GM18511 (cell line): ENCODE data around the gene ATP5F1D.

ENCODE experiments used
- ATAC-seq: cut with Tn5 transposase; IDR thresholded peaks from one replicate; pipeline ENCODE4 v1.9.1; 2021; ENCODE audit warnings: mild to moderate bottlenecking, moderate library complexity; ENCODE audit not compliant: unreplicated experiment

Gene ATP5F1D

GRCh38 chr19:1231729-1232637, 9.6 kb upstream of the ATP5F1D start:
- ATAC-seq = no peak

- no peak for ATAC-seq
These were observed 8.9 kb upstream of the ATP5F1D start for GRCh38 chr19:1232652-1233072.

DNA sequence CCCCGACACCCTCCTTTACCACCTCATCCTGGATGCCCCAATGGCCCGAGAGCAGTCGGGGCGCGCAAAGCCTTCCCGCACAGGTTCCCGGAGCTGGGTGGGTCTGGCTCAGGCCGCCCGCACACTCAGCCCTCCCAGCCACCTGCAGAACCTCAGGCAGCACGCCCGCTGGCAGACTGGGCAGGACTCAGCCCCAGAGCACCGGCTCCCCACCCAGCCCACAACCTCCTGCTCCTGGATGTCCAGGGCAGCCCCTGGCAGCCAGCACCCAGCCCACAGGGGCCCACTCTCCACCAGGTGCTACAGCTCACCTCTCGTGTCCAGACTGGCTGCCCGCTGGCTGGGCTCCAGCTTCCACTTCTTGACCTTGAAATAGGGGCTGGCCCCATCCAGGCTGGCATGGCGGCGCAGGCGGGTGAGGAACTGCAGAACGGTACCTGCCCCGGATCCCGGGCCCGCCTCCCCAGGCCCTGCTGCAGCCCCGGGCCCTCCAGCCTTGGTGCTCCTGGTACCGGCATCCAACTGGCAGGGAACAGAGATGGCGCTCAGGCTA, 8.4 kb upstream of the ATP5F1D start:
- no peak for ATAC-seq

DNA sequence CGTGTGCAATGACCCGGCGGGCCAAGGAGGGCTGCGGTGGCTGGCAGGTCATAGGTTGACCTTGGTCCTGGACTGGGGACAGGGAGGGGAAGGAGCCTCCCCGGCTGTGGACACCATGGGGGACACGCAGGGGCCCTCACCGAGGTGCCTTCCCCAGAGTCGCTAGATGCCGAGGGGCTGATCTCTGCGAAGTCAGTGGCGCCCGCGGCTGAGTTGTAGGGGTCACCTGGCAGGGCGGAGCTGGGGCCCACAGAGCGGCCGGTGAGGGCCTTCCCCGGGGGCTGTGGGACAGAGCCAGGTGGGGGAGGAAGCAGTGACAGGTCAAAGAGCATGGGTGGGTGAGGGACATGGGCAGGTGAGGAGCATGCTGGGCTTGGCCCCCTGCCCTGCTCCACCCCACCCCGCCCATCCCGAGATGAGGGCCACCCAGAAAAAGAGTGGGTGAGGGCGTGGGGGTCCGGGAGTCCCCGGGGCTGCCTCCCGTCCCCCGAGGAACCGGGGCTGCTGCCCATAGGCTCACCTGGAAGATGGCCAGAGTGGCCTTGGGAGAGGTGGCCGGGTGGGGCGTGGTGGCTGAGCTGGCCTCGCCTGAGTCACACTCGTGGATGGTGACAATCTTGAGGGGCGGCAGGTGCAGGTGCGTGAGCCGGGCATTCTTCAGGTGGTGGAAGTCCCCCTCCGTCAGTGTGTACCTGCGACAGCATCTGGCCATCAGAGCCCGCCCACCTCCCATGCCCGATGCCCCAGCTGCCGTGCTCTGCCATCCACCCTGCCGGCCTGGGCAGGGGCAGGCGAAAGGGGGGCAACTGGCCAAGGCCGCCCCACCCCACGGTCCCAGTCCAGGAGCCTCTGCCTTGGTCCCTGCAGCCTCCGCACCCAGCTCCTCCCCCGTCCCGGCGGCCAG, 7.2 kb upstream of the ATP5F1D start:
- no peak for ATAC-seq

- ATAC-seq = no peak
These were observed 6.6 kb upstream of the ATP5F1D start for GRCh38 chr19:1234955-1235380.

DNA sequence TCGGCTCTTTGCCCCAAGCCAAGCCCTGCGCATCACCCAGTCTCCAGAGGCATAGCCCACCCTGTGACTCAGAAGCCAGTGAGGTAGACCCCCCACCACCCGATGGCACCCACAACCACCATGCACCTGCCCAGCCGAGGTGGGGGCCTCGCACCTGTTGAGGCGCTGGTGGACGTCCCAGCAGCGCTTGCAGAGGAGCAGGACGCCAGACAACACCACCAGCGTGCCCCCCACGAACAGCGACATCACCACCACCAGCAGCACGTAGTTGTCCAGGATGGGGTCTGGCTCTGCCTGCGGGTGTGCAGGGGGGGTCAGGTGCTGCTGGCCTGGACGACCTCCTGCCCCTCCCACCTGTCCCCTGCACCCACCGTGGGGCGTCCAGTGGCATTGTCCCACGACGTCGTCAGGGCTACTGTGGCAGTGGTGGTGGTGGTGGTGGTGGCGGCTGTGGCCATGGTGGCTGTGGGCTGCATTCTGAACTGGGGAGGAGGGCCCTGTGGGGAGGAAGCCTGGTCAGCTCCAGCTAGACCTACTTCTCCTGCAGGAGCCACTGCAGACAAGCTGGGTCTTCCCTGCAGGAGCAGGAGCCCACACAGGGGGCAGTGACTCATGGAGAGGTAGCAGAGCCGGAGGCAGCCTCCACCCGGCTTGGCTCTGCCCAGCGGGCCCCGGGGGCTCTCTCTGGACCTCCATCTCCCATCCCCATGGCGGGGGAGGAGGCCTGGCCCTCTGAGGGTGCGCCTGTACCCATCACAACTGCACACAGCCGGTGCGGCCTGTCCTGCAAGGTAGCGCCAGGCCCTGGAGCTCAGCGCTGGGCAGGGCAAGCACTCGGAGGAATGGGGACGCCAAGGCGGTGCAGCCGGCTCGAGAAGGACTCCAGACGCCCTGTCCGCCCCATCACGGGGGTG, 5.7 kb upstream of the ATP5F1D start:
- no peak for ATAC-seq

DNA sequence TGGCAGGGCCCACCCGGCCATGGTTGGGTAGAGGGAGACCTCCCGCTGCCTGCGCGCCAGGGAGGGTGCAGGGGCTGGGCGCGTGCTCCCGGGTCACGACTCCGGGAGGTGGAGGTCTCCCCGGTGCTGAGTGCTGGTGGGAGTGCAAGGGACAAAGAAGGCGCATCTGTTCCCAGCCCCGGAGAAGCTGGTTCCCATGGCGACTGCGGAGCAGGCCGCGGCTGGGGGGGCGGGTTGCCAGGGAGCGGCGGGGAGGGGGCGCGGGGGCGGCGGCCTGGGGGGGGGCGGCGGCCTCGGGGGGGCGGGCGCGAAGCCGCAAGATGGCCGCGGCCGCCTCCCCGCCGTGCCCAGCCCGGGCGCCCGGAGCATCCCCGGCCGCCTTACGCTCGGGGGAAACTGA, 5.0 kb upstream of the ATP5F1D start:
- ATAC-seq = no peak

GRCh38 chr19:1237027-1237659, 4.4 kb upstream of the ATP5F1D start:
- ATAC-seq = no peak

DNA sequence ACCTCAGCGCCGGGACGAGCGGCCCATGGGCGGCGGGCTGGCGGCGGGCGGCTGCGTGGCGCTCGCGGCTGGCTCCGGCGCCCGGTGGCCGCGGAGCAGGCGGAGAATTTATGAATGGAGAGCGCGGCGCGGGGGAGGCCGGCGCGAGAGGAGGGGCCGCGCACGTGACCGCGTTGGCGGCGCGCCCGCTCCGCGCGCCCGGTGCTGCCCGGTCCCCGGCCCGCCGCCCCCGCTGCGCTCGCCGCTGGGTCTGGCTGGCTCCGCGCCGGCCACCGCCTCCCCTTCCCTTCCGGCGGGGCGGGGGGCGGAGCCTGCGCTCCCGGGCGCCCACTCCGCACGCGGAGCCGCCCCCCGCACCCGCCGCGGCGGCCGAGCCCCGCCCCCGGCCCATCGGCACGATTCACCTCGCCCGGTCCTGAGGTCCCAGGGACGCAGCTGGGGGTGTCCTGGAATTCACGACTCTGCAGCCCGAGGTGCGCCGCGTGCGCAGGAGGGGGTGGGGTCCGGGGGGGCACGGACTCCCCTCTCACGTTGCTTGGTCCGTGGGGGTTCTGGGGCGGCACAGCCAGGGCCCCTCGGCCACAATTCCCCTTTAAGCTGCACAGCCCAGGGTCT, 3.7 kb upstream of the ATP5F1D start, which contains the start of gene CBARP:
Gene CBARP, minus strand, starts transcription at position 252 of the 615 bp plus-strand sequence. CDS start 1,905 bp downstream, outside the sequence.
- ATAC-seq = no peak

GRCh38 chr19:1238369-1239303, 2.9 kb upstream of the ATP5F1D start:
- ATAC-seq = no peak

DNA sequence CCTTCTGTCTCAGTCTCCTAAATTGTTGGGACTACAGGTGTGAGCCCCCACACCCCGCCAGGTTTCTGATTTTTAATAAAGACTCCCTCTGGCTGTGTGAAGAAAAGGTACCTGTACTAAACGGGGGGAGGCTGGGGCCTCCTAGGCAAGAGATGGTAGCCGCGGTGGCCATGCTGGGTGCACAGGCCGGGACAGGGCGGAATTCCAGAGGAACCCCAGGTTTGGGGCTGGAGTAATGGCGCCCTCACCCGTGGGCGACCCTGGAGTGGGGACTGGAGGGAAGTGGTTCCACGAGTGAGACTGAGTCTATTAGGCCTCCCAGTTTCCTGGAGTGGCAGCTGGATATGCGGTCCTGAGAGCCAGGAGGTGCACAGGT, 2.1 kb upstream of the ATP5F1D start:
- ATAC-seq = no peak

DNA sequence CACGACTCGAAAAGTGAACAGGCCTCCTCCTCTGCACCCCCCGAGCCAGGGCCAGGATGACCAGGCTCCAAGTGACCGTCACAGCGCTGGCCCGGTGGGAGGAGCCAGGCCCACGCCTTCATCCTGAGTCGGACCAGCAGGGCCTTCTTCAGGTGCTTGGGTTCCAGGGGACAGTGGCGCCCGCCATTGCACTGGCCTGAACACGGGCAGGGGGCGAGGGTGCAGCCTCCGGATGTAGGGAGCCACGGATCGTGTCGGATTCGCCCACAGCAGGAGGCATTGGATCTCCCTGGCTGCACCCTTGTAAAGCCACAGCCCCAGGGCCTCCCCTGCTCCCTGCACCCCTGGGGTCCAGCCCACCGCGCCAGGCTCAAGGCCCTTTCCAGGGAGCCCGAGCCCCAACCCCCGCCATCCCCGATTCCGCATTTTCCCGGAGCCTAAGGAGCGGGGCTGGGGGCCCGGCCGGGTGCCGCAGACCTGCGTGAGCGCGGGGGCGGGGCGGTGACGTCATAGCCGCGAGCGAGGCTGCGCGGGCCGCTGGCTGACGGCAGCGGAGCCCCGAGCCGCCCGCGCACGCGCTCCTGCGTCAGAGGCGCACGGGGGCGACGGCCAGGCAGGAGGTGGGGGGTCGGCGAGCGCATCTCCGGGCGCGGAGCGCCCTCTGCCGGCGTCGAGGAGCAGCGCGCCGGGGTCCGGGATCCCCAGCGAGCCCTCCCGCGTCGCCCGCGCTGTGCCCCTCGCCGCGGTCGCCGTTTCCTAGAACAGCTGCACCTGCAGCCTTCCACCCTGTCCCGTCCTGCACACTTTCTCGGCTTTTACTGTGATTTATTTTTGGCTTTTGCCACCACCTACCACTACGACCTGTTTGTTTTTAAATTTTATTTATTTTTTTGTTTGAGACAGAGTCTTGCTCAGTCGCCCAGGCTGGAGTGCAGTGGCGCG, 1.5 kb upstream of the ATP5F1D start:
- ATAC-seq = peak; percentile 44

DNA sequence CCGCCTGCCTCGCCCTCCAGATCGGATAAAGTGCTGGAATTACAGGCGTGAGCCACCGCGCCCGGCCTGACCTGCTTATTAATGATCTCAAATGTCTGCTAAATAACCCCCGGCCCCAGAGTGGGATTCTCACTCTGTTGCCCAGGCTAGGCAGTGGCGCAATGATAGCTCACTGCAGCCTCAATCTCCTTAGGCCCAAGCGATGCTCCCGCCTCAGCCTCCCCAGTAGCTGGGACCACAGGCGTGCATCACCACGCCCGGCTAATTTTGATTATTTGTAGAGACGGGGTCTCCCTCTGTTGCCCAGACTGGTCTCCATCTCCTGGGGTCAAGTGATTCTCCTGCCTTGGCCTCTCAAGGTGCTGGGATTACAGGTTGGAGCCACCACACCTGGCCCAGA, 626 bp upstream of the ATP5F1D start:
- ATAC-seq = no peak

GRCh38 chr19:1243768-1244692, 2.5 kb downstream of the ATP5F1D start:
- ATAC-seq = no peak

- no peak for ATAC-seq
These were observed 3.3 kb downstream of the ATP5F1D start for GRCh38 chr19:1244693-1245451.
